ENCODE data around the gene PPP1R12C. TPM values are rescaled to one million over a fixed set of nuclear protein-coding genes. Genes with fewer than 3 reads are reported as not detected.
A peak's percentile ranks its signal among the peaks of the same experiment; 100 is the strongest.

The PPP1R12C gene
- total RNA-seq, 6 experiments from 2014 or later = 82.7 to 96.0 (median 91.9) TPM

DNA sequence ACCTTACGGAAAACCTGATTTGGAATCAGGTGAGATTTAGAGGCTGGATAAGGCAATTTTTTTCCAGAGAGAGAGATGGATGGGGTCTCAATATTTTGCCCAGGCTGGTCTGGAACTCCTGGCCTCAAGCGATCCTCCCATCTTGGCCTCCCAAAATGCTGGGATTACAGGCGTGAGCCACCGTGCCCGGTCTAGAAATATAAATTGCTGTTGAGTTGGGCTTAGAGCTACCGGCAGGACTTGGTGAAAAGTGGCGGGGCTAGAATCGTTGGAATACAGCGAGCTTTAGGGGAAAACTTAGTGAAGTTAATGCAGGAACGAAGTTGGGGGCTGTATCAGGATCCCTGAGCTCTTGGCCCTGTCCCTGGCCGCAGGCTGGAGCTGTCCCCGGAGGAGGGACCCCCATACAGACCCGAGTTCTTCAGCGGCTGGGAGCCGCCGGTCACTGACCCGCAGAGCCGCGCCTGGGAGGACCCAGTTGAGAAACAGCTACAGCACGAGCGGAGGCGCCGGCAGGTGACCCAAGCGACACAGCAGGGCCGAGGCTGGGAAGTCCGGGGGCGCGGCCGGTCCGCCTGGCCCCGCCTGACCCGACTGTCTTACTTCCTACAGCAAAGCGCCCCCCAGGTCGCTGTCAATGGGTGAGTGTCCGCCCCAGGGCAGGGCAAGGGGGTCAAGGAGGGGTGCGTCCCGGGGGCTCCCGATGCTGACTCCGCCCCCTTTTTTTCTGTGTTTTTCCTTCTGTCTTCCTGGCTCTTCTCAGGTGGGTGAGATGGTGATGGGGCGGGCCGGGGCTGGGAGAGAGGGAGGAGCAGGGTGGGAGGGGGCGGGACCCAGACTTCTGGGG lies 34.2 kb downstream of the PPP1R12C start:
- no peak for DNase-seq
- Mint-ChIP-seq H3K27ac (no peak overlapping the region), H3K4me3 (no peak overlapping the region), H3K4me1 (ENCODE audit: low read depth) (peaks cover 21% of the 10 kb centered on the region), H3K9me3 (peaks cover 15% of the 10 kb centered on the region), H3K27me3 (ENCODE audit: insufficient read depth) (peaks cover 43% of the 10 kb centered on the region), H3K36me3 (ENCODE audit: low read depth) (no peaks in the 10 kb centered on the region)
- TF ChIP-seq, protein P1, sequence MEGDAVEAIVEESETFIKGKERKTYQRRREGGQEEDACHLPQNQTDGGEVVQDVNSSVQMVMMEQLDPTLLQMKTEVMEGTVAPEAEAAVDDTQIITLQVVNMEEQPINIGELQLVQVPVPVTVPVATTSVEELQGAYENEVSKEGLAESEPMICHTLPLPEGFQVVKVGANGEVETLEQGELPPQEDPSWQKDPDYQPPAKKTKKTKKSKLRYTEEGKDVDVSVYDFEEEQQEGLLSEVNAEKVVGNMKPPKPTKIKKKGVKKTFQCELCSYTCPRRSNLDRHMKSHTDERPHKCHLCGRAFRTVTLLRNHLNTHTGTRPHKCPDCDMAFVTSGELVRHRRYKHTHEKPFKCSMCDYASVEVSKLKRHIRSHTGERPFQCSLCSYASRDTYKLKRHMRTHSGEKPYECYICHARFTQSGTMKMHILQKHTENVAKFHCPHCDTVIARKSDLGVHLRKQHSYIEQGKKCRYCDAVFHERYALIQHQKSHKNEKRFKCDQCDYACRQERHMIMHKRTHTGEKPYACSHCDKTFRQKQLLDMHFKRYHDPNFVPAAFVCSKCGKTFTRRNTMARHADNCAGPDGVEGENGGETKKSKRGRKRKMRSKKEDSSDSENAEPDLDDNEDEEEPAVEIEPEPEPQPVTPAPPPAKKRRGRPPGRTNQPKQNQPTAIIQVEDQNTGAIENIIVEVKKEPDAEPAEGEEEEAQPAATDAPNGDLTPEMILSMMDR (IDR thresholded peaks at IDR 0.05) = no peak

DNA sequence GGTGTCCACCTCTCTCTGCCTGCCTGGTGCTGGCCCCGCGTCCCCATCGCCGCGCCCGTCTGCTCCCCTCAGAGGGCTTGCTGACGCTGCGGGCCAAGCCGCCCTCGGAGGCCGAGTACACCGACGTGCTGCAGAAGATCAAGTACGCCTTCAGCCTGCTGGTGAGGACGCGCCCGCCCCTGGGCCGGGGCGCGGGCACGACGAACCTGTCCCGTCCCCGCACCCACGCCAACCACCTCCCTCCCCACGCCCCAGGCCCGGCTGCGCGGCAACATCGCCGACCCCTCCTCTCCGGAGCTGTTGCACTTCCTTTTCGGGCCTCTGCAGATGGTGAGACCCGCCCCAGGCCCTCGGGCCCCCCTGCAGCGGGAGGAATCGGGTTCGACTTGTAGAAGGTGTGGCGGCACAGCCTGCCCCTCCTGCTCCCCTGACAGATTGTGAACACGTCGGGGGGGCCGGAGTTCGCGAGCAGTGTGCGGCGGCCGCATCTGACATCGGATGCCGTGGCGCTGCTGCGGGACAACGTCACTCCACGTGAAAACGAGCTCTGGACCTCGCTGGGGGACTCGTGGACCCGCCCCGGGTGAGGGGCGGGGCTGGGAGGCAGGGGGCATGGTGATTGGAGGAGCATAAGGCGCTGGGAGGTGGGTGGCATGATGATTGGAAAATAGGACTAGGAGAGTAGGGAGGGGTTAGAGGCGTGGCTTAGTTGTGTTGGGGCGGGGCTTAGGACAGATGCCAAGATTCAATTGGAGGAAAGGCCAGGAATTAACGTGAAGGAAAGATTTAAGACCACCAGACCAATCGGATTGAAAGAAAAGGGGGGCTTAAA lies 35.2 kb downstream of the PPP1R12C start:
- no peak for DNase-seq
- H3K4me1 Mint-ChIP-seq (ENCODE audit: low read depth) = peaks cover 11% of the 10 kb centered on the region
- H3K27me3 Mint-ChIP-seq (ENCODE audit: insufficient read depth) = peaks cover 39% of the 10 kb centered on the region
- peaks cover 15% of the 10 kb centered on the region for H3K9me3 Mint-ChIP-seq
- no peaks in the 10 kb centered on the region for H3K36me3 Mint-ChIP-seq (ENCODE audit: low read depth)
- no peak overlapping the region for H3K4me3 Mint-ChIP-seq
- TF ChIP-seq, protein P1 (IDR thresholded peaks at IDR 0.05) = no peak
- H3K27ac Mint-ChIP-seq = no peak overlapping the region

DNA sequence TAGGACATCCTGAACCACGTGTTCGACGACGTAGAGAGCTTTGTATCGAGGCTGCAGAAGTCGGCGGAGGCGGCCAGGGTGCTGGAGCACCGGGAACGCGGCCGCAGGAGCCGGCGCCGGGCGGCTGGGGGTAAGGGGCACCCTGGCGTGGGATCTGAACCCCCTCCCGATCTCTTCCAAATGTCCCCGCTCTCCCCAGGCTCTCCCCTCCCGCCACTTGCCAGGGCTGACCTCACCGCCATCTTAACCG lies 35.7 kb downstream of the PPP1R12C start:
- TF ChIP-seq, protein P1 (IDR thresholded peaks at IDR 0.05) = no peak
- no peak overlapping the region for H3K4me3 Mint-ChIP-seq
- peaks cover 36% of the 10 kb centered on the region for H3K27me3 Mint-ChIP-seq (ENCODE audit: insufficient read depth)

DNA sequence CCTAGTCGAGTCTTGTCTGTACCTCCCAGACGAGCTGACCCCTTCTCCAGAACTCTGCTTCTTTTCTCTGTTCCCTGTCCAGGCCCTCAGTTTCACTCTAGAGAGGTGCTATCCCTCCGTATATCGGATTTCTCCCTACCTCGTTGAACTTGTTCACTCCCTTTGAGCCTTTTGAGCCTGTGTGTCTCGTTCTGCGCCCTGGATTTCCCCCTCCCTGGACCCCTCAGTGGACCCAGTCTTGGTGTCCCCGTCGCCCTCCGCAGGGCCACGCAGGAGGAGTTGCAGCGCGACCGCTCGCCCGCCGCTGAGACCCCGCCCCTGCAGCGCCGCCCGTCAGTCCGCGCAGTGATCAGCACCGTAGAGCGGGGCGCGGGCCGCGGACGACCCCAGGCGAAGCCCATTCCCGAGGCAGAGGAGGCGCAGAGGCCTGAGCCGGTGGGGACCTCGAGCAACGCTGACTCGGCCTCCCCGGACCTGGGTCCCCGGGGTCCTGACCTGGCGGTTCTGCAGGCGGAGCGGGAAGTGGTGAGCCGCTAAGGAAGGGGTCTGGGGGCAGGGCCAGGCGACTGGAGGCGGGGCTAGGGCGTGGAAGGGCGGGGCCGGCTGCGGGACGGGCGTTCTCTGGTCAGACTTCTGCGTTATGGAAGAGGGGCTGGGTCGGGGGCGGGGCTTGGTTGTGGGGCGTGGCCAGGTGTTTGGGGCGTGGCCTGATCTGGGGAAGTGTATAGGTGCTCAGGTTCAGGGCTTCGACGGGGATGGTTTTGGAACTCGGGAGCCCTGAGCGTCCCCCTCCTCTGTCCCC lies 36.3 kb downstream of the PPP1R12C start:
- TF ChIP-seq, protein P1 (IDR thresholded peaks at IDR 0.05) = no peak
- peaks cover 9% of the 10 kb centered on the region for H3K4me1 Mint-ChIP-seq (ENCODE audit: low read depth)
- peaks cover 15% of the 10 kb centered on the region for H3K9me3 Mint-ChIP-seq
- no peak for DNase-seq
- no peak overlapping the region for H3K27ac Mint-ChIP-seq
- H3K4me3 Mint-ChIP-seq = no peak overlapping the region
- no peaks in the 10 kb centered on the region for H3K36me3 Mint-ChIP-seq (ENCODE audit: low read depth)
- peaks cover 37% of the 10 kb centered on the region for H3K27me3 Mint-ChIP-seq (ENCODE audit: insufficient read depth)

More for the DNA sequence above, 35.7 kb downstream of the PPP1R12C start:
- Mint-ChIP-seq H3K36me3 (ENCODE audit: low read depth) (no peaks in the 10 kb centered on the region), H3K4me1 (ENCODE audit: low read depth) (peaks cover 9% of the 10 kb centered on the region), H3K9me3 (peaks cover 15% of the 10 kb centered on the region), H3K27ac (no peak overlapping the region)
- no peak for DNase-seq

DNA sequence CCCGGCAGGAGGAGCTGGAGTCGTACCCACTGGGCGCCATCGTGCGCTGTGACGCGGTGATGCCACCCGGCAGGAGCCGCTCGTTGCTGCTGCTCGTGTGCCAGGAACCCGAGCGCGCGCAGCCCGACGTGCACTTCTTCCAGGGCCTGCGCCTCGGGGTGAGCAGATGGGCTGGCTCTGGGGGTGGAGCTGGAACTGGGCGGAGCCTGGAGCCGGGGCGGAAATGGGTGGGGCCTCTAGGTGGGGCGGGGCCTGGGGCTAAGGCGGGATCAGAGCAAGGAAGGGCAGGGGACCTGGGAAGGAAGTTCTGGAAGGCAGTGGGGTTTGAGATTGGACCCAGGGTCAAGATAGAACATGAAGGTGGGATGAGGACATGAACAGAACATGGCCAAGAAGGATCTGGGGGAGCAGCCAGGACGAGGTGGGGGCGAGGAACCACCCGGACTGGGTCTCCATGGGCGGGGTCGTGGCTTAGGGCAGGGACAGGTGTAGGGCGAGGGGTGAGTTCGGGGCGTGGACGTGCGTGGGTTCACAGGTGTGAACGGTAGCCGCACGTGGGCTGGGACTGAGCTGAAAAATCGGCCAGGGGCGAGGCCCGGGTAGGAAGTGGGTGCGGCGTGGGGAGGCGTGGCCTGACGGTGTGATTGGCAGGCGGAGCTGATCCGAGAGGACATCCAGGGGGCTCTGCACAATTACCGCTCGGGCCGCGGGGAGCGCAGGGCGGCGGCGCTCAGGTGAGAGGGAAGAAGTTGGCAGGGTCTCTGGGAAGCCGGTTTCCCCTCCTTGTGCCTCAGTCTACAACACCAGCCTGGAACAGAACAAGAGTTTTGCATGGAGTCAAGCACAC lies 37.1 kb downstream of the PPP1R12C start:
- Mint-ChIP-seq H3K4me1 (ENCODE audit: low read depth) (peaks cover 9% of the 10 kb centered on the region), H3K36me3 (ENCODE audit: low read depth) (no peaks in the 10 kb centered on the region), H3K27me3 (ENCODE audit: insufficient read depth) (peaks cover 35% of the 10 kb centered on the region), H3K27ac (no peak overlapping the region), H3K4me3 (peak overlapping the region; percentile 52), H3K9me3 (peaks cover 15% of the 10 kb centered on the region)
- no peak for DNase-seq
- TF ChIP-seq, protein P1 (IDR thresholded peaks at IDR 0.05) = no peak
